ENCODE results near the gene TM4SF1.

TM4SF1 gene

GRCh38 chr3:149374793-149375500, 2.5 kb downstream of the TM4SF1 start:
- no peak for DNase-seq
- no peak for TF ChIP-seq GATA1 (IDR thresholded peaks at IDR 0.05; ENCODE audit: low read depth, low read length)
- TF ChIP-seq POLR2A (IDR thresholded peaks at IDR 0.05; ENCODE audit: low read length): no peak

- no peak for DNase-seq
- TF ChIP-seq POLR2A (IDR thresholded peaks at IDR 0.05; ENCODE audit: low read length): no peak
- no peak for TF ChIP-seq GATA1 (IDR thresholded peaks at IDR 0.05; ENCODE audit: low read depth, low read length)
Observed at GRCh38 chr3:149374391-149374790, 3.1 kb downstream of the TM4SF1 start.

GRCh38 chr3:149373235-149374125, 4.0 kb downstream of the TM4SF1 start:
- TF ChIP-seq GATA1 (IDR thresholded peaks at IDR 0.05; ENCODE audit: low read depth, low read length): no peak
- TF ChIP-seq POLR2A (IDR thresholded peaks at IDR 0.05; ENCODE audit: low read length): no peak
- no peak for DNase-seq

GRCh38 chr3:149371723-149372114, 5.7 kb downstream of the TM4SF1 start:
- TF ChIP-seq GATA1 (IDR thresholded peaks at IDR 0.05; ENCODE audit: low read depth, low read length) (no peak), POLR2A (IDR thresholded peaks at IDR 0.05; ENCODE audit: low read length) (no peak)
- DNase-seq: no peak

GRCh38 chr3:149371001-149371722, 6.3 kb downstream of the TM4SF1 start:
- TF ChIP-seq GATA1 (IDR thresholded peaks at IDR 0.05; ENCODE audit: low read depth, low read length): no peak
- TF ChIP-seq POLR2A (IDR thresholded peaks at IDR 0.05; ENCODE audit: low read length): no peak
- no peak for DNase-seq

GRCh38 chr3:149369991-149370866, 7.2 kb downstream of the TM4SF1 start:
- no peak for DNase-seq
- TF ChIP-seq GATA1 (IDR thresholded peaks at IDR 0.05; ENCODE audit: low read depth, low read length): no peak
- no peak for TF ChIP-seq POLR2A (IDR thresholded peaks at IDR 0.05; ENCODE audit: low read length)

- no peak for DNase-seq
- no peak for TF ChIP-seq POLR2A (IDR thresholded peaks at IDR 0.05; ENCODE audit: low read length)
- TF ChIP-seq GATA1 (IDR thresholded peaks at IDR 0.05; ENCODE audit: low read depth, low read length): no peak
Observed at GRCh38 chr3:149368674-149369497, 8.6 kb downstream of the TM4SF1 start.

GRCh38 chr3:149368201-149368673, 9.2 kb downstream of the TM4SF1 start:
- no peak for TF ChIP-seq GATA1 (IDR thresholded peaks at IDR 0.05; ENCODE audit: low read depth, low read length)
- TF ChIP-seq POLR2A (IDR thresholded peaks at IDR 0.05; ENCODE audit: low read length): no peak
- no peak for DNase-seq

GRCh38 chr3:149366941-149367840, 10.3 kb downstream of the TM4SF1 start:
- TF ChIP-seq POLR2A (IDR thresholded peaks at IDR 0.05; ENCODE audit: low read length) (no peak), GATA1 (IDR thresholded peaks at IDR 0.05; ENCODE audit: low read depth, low read length) (no peak)
- DNase-seq: no peak

GRCh38 chr3:149366031-149366430, 11.4 kb downstream of the TM4SF1 start:
- no peak for DNase-seq
- no peak for TF ChIP-seq GATA1 (IDR thresholded peaks at IDR 0.05; ENCODE audit: low read depth, low read length)
- no peak for TF ChIP-seq POLR2A (IDR thresholded peaks at IDR 0.05; ENCODE audit: low read length)

- DNase-seq: no peak
- no peak for TF ChIP-seq GATA1 (IDR thresholded peaks at IDR 0.05; ENCODE audit: low read depth, low read length)
Observed at GRCh38 chr3:149364624-149365023, 12.8 kb downstream of the TM4SF1 start.

Data from erythroblast (primary cell).